RWPE1 (cell line): ENCODE results near the gene SPATA19.

Experiments
- CTCF ChIA-PET: fragments of 350-600 bp; sonication (Branson Sonifier 250); formaldehyde crosslinking; extraction: SDS; loops from one replicate; lab custom pipeline; 2021; lab: Yijun Ruan, JAX
- POLR2A ChIA-PET: fragments of 400-600 bp; formaldehyde crosslinking; extraction: SDS; loops from one replicate; lab custom pipeline; 2020; ENCODE audit warnings: antibody characterized with exemption; ENCODE audit not compliant: low non-redundant PET; lab: Yijun Ruan, JAX
- DNase-seq: peaks from one replicate; pipeline ENCODE4 v3.0.0; 2012; ENCODE audit warnings: low spot score
- H3K27ac ChIP-seq: fragments of 450-650 bp; 2 replicates; pipeline ENCODE4 v1.5.1; 2017
- CTCF ChIP-seq: fragments of 450-650 bp; conservative IDR thresholded peaks from 2 replicates; pipeline ENCODE4 v1.5.1; 2017; ENCODE audit warnings: low read depth, mild to moderate bottlenecking

Gene SPATA19

GRCh38 chr11:133816146-133816870 lies 29.0 kb downstream of the SPATA19 start:
- no peak overlapping the region for H3K27ac ChIP-seq
- no peak for DNase-seq
- no peak for TF ChIP-seq CTCF
- ChIA-PET POLR2A (no interaction called here), CTCF (no interaction called here)

- POLR2A ChIA-PET = no interaction called here
- CTCF ChIA-PET = no interaction called here
- no peak for TF ChIP-seq CTCF
Observed at GRCh38 chr11:133815636-133816035, 29.7 kb downstream of the SPATA19 start.

GRCh38 chr11:133814588-133815100 lies 30.7 kb downstream of the SPATA19 start:
- no peak for TF ChIP-seq CTCF
- DNase-seq = no peak
- CTCF ChIA-PET = no interaction called here
- no peak overlapping the region for H3K27ac ChIP-seq
- POLR2A ChIA-PET = no interaction called here

More at GRCh38 chr11:133815636-133816035, 29.7 kb downstream of the SPATA19 start:
- H3K27ac ChIP-seq = no peak overlapping the region
- DNase-seq = no peak

GRCh38 chr11:133811850-133812685 lies 33.2 kb downstream of the SPATA19 start:
- TF ChIP-seq CTCF = no peak
- no peak overlapping the region for H3K27ac ChIP-seq
- ChIA-PET POLR2A (no interaction called here), CTCF (no interaction called here)
- DNase-seq = no peak

- POLR2A ChIA-PET = no interaction called here
- TF ChIP-seq CTCF = no peak
Observed at GRCh38 chr11:133810766-133811165, 34.5 kb downstream of the SPATA19 start.

More at GRCh38 chr11:133810766-133811165, 34.5 kb downstream of the SPATA19 start:
- CTCF ChIA-PET = no interaction called here
- no peak for DNase-seq
- no peak overlapping the region for H3K27ac ChIP-seq
